HS-5 (cell line): ENCODE results near the gene AMIGO3.

Source experiments
- DNase-seq: peaks from one replicate; pipeline ENCODE4 v3.0.0-alpha.2; 2012; ENCODE audit warnings: low read depth

The AMIGO3 gene

DNA sequence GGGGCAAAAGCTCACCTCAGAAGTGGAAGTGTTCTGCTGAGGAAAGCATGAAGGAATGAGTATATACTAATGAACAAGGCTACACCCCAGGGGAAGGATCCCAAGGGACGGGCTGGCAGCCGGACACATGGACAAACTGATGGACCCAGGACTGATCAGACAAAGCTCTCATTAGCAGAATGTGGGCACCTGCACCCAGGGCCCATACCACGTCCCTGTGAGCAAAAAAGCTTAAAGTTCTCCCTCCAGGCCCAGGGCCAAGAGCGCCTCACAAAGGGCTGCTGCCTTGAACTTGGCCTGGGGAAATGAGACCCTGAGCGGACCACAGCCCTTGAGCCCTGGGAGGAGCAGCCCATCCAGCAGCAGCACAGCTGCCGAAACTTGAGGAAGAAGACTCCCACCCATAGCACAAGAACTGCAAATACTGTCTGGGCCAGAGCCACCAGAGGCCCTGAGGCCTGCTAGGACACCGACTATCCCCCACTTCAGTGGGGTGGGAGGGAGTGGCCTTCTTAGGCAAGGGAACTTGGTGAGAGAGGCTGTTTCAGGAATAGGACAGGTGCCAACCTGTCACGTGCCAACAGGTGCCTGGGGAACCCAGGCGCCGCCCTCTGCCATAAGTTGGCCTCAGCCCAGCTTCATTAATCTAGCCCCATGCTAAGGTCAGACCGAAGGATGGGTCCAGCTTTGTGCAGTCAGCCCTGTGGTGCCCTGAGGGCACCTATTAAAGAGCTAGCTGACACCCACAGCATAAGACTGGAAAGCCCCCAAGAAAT is 6.6 kb upstream of the AMIGO3 start:
- DNase-seq, result no peak

DNA sequence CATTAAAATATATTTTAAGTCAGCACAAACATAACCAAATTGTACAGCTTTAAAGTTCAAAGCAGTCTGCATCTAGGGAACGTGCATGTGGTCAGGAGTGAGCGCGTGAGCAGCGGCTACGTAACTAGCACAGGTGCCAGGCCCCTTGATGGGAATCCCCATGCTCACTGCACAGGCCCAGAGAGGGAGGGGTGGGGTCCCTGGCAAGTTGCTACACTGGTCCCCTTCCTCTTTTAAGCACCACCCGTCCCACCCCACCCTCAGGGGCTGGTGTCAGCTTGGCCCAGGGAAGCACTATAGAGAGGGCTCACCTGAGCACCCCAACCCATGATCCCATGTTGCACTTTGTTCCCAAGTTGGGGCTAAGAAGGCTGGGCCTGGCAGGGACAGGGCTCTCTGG is 5.1 kb upstream of the AMIGO3 start:
- no peak for DNase-seq

DNA sequence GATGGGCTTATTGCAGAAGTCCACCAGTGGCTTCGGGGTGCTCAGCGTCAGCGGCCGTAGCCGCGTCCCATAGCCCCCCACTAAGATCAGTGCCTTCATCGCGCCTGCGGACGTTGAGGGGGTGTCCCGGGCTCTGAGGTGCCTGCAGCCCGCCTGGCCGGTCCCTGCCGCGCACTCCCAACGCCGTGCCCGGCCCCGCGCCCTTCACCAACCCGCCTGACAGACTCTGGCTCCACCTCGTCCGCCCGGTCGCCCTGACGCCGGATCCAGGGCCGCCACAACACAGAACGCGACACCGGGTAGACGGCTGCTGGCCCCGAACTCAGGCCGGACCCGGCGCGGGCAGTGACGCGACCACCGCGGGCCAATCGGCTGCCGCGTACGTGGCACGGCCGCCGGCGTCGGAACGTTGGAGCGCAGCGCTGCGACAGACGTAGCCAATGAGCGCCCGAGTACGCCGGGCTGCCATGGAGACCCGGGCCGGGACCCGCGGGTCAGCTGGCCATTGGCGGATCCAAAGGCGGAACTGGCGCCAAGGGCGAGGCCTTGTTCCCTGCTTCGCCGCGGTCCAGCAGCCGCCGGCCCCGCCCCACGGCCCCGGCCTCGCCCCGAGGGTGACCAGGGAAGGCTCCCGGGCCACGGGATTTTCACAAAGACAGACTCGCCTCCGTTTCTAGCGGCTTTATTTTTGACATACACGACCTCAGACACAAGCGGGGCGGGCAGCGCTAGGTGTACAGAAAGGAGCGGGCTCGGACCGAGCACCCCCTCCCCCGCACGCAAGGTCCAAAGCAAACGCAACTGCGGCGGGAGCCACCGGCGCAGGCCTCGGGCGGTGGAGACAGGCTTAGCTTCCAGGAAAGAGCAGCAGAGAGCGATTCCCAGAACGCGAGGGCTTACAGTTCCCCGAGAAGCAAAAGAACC is 4.4 kb upstream of the AMIGO3 start, which contains the start of gene GMPPB:
Gene GMPPB, minus strand, starts transcription at position 324 of the 924 bp plus-strand sequence. Its CDS starts 225 bp downstream, at position 99.
- DNase-seq, result peak; percentile 84

DNA sequence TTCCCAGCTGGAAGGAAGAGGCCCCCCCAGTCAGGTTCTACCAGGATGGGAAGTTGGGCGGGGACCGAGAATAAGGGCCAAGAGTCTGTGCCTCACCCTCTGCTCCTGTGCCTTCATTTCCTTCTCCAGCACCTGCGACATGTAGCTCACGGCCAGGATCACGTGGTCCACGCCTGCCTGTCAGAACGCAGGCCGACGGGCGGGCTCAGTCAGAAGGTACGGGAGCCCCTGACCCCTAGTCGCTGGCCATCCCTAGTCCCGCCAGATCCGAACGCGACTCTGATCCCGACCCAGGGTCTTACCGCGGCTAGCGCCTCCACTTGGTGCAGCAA is 3.8 kb upstream of the AMIGO3 start:
- no peak for DNase-seq

DNA sequence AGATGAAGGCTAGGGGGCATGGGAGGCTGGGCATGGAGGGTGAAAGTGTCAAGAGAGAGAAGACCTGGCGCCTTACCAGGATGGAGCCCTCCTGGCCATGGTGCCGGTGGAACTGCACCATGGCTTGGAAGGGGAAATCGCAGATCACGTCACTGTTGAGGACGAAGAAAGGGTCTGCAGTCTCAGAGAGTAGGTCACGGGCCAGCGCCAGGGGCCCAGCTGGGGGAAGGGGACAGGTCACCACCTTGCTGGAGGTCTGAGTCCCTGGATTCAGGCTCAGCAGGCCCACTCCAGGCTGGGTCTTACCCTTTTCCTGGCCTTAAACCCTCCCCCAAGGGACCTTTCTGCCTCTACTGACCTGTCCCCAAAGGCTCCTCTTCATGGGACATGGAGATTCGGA is 3.4 kb upstream of the AMIGO3 start:
- DNase-seq, result no peak

DNA sequence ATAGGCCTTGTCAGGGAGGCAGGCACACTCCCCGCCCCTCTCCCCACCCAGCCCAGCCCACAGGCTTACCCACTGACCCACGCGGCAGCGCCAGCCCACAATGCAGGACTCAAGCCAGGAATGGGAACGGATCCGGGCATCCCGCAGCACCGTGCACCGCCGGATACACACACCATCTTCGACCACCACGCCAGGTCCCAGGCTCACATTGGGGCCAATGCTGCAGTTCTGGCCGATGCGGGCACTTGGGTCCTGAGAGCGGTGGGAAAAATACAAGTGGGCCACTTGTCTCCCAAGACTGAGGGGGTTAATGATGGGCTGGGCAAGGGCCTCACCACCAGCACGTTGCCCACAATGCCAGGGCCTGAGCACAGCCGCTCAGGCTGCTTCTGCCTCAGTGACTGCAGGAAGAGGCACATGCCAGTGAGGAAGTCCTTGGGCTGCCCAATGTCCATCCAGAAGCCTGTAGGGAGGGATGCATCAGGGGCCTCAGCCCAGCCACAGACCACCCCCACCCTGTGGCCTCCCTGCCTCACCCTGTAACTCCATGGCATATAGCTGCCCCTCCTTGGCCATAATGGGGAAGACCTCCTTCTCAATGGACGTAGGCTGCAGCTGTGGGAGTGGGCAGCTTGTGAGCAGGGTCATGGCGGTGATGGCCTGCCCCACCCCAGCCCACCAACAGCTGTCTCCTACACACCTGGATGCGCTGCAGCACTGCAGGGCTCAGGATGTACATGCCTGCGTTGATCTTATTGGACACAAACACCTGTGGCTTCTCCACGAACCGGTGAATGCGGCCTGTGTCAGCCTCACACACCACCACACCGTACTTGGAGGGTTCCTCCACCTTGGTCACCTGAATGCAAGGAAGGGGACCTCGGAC is 2.7 kb upstream of the AMIGO3 start:
- DNase-seq, result no peak

DNA sequence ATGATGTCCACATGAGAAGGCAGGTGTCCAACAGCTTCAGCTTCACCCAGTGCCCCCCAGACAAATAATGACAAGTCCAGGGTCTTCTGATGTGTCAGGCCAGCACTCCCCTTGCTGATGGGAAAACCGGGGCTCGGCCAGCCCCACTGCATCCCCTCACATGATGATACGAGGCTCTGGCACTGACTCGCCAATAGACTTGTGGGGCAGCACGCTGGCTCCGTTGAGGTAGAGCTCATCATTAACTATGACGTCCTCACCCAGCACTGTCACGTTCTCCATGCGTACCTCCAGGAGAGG is 2.1 kb upstream of the AMIGO3 start:
- DNase-seq, result no peak

DNA sequence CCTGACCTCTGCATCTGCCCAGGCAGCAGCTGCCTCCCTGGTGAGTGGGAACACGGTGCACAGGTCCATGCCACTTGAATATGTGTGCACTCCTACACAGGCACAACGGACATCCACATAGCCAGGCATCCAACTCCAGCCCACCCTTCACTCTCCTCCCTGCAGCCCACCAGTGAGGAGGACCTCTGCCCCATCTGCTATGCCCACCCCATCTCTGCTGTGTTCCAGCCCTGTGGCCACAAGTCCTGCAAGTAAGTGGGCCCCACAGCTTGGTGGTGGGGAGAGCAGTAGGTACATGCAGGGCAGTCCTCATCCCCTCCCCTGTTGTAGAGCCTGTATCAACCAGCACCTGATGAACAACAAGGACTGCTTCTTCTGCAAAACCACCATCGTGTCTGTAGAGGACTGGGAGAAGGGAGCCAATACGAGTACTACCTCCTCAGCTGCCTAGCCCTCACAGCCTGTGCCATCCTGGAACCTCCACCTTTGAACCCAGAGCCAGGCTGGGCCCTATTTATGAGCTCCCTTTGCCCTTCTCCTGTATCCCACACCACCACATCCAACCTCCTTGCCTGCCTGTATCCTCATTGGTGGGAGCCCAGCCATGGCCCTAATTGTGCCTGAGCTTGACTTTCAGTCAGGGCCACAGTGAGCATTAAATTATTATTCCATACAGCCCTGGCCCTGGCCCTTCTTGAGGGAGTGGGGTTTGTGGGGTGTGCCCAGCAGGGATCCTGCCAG is 1.5 kb upstream of the AMIGO3 start:
- DNase-seq, result no peak

DNA sequence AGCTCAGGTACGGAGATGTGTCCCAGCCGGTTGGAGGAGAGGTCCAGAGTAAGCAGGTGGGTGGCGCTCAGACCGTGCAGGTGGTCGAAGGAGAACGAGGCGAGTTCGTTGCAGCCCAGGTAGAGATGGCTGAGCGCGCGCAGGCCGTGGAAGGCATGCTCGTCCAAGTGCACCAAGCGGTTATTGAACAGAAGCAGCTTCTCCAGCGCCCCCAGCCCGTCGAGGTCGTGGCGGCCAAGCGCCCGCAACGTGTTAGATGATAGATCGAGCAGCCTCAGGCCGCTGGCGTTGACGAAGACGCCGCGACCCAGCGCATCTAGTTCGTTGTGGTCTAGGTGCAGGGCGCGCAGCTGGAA is 648 bp downstream of the AMIGO3 start:
- DNase-seq, result no peak

DNA sequence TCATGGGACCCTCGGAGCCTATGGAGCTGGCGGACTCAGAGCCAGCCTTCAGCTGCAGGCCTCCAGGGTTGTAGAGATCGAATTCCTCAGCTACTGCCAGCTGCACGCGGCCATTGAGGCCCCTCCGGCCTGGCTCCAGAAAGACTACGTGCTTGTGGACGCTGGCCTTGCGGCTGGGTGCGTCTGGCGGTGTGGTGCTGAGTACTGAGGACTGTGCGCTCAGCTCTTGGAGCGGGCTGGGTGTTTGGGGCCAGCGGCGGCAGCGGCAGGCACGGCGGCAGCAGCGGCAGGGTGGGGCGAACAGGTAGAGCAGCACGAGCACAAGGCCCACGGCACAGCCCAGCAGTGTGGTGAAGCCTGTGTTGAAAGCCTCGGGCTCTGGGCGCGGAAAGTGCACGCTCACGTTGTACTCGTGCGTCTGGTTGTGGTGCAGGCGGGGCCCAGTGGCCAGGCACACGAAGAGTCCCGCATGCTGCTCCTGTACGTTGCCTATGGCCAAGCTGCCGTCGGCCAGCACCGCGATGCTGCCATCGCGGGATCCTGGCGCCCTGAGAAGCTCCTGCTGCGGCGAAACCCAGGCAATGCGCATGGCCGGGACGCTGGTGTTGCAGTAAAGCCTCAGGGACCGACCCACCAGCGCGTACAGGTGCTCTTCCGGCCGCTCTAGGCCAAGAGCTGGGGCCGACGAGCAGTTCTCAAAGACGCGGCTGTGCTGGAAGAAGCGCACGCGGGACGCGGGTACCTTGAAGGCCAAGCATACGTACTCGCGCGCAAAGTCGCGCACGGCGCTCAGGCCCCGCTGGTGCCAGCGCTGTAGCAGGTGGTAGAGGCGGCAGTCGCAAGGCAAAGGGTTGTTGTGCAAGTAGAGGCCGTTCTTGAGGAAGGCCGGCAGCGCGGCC is 1.3 kb downstream of the AMIGO3 start:
- no peak for DNase-seq

DNA sequence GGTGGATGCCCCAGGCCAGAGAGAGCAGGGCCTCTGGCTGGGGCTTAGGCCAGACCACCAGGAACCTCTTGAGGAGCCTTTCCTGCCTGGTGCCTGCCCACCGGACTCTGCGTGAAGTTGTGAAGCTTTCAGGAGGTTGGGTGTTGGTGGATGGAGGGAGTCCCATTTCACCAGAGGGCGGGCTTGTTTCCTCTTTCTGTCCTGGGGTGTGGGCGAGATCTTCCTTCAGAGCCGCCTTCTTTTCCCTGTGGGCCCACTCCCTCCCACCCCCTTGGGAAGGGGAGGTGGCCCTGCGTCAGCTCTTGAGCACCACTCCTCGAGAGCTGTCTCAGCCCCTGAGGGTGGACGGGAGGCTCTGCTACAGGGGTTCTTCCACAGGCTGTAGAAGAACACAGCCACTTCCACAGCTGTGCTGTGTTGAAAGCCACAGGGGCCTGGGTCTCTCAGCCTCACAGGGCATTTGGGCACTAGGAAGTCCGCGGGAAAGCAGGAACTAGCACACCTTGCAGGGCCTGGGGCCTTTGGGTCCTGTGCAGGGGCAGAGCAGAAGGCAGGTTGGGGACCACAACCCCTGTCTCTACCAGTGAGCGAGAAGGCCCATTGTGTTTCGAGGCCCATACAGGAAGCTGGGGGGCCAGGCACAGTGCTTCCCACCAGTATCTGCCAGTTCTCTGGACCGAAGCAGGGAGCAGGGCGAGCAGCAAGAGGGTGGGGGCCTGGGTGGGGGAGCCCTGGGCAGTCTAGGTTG is 2.1 kb downstream of the AMIGO3 start:
- DNase-seq, result no peak

DNA sequence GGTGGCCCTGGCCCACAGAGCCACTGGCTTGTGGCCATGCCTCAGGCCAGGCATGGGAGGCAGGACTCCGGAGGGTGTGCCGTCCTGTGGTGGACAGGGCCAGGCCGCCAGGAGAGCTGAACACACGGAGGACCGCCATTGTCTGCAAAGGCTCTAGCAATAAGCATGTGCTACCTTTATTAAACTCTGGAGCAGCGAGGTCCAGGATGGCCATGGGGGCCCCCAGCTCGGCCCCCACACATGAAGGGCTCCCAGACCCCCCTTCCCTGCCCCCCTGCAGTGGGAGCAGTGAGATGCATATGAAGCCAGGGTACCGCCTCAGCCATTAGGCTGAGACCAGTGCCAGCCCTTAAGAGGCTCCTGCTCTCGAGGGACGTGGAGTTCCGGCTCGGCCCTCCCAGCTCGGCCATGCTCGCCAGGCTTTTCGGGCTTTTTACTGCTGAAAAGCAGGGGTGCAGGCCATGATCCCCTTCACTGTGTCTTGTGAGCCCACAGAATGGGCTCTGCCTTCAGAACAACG is 2.7 kb downstream of the AMIGO3 start:
- no peak for DNase-seq

DNA sequence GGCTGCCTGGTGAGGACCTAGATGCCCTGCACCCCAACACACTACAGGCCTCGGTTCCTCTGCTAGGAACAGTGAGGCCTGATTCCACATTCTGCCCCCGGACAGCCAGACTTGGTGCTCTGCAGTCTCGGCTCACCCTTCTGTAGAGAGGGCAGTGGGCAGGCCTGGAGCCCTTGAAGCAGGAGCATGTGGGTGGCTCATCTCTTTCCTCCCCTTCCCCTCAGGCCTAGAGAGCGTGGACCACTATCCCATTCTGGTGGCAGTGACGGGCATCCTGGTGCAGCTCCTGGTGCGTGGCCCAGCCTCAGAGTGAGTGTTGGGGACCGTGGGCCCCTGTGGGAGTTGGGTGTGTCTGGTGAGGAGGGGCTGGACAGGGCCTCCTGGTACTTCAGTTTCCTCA is 3.3 kb downstream of the AMIGO3 start:
- no peak for DNase-seq

DNA sequence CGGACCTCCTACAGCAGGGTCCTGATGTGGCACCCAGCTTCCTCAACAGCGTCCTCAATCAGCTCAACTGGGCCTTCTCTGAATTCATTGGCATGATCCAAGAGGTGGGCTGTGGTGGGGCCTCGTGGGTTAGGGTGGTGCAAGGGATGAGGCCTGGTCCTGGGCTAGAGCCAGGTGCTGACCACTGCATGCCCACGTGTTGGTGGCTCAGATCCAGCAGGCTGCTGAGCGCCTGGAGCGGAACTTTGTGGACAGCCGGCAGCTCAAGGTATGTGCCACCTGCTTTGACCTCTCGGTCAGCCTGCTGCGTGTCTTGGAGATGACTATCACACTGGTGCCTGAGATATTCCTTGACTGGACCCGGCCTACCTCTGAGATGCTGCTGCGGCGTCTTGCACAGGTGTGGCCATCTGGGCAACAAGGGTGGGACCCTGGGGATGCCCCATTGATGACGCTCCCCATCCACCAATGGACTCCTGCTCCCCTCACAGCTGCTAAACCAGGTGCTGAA is 3.8 kb downstream of the AMIGO3 start:
- no peak for DNase-seq

DNA sequence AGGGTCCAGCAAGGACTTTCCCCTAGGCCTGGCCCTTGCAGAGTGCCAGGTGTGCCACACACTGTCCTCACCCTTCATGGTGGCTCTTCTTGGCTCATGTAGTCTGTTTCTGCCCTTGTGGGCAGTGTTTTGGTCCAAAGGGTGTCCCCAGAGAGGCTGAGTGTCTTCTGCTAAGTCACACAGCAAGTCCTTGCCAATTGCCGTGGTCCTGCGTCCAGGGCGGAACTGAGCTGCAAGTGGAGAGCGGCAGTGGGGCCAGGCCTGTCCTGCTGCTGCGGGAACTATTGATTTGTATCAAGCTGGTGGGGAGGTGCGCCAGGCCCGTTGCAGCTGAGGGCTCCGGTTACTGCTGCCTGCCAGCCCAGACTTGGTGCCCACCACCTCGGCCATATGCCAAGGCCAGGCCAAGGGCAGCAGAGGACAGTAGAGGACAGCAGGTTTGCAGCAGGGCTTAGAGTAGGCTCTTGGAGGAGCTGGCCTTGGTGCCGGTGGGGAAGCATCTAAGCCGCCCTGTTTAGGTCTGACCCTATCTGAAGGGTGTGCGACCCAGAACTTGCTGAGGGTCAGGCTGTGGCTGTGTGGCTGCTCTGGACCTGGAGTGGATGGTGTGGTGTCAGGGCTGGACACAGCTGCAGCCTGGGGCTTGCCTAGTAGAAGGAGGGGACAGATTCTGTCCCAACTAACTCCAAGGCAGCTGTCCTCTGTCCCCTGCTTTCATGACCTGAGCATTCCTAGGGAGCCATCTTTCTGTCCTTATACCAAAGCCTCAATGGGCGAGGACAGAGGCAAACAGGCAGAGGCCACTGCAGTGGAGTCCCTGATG is 4.5 kb downstream of the AMIGO3 start:
- no peak for DNase-seq

DNA sequence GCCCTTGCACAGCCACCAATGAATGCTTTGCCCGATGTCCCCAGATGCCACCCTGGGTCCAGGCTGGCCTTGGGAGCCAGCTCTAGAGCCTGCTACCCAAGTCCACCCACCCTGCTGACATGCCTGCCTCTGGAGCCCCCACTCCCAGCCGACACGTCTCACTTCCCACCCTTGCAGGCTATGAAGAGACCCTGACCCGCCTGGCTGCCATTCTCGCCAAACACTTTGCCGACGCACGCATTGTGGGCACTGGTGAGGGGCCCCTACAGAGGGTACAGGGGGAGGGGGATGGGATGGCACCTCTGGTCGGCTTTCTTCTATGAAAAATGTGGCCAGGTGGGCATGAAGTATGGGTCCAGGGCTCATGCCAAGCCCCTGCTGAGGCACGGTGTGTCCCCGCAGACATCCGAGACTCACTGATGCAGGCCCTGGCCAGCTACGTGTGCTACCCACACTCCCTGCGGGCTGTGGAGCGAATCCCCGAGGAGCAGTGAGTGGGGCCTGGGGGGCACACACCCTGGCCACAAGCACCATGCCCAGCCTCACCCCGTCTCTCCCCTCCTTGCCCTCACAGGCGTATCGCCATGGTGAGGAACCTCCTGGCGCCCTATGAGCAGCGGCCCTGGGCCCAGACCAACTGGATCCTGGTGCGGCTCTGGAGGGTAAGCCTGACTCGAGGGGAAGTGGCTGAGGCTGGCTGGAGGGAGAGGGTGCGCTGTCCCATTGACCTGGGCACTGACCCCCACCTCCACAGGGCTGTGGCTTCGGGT is 6.0 kb downstream of the AMIGO3 start:
- DNase-seq, result no peak

DNA sequence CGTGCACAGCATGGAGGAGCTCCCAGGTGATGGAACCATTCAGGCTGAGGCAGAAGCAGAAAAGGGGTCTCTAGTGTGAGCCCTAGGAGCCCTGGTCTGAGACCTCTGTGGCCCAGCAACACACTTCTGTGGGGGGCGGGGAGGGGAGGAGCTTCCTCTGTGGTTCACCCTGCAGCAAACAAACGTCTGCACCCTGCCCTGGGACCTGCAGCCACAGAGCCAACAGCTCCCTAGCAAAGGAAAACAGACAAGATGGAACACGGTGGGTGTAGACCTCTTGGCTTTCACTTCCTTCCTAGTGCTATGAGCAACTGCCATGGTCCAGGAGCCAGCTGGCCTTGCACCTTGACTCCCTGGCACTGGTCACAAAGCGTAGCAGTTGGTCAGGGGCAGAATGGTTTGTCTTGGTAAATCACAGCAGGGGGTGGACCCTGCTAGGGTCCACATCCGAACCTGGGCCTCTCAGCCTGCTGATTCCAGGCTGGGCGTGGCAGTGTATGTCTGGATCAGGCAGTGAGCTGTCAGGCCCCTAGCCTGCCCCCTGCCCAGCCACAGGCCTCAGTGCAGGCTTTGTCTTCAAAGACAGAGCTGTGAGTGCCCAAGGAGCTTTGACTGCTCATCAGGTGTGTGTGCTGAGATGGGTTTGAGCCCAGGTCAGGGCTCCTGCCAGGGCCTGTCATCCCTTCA is 6.7 kb downstream of the AMIGO3 start:
- no peak for DNase-seq
